Transverse colon (tissue), 4 donors: ENCODE measurements around the gene E2F7.

Experiments used
- CTCF ChIP-seq, 5 experiments: fragments of 200-600 bp in 3 of 5; fragments of 450-650 bp in 2 of 5; sonication (generic) in 3 of 5; IDR thresholded peaks; 1 replicate in 2 of 5; 2 replicates in 3 of 5; pipeline ENCODE4 v1.5.1; 2016 to 2017; ENCODE audit warnings: antibody characterized with exemption in 5 of 5, inconsistent platforms in 3 of 5, mild to moderate bottlenecking in 2 of 5, moderate library complexity in 1 of 5
- EP300 ChIP-seq: sonication (generic); formaldehyde crosslinking; IDR thresholded peaks from one replicate; pipeline ENCODE4 v1.6.1; 2017; ENCODE audit warnings: antibody characterized with exemption, low read depth
- POLR2A ChIP-seq: fragments of 450-650 bp; IDR thresholded peaks from one replicate; pipeline ENCODE4 v1.6.1; 2016; ENCODE audit warnings: antibody characterized with exemption, mild to moderate bottlenecking, moderate library complexity
- POLR2AphosphoS5 ChIP-seq, 3 donors: sonication (generic); formaldehyde crosslinking; IDR thresholded peaks; one replicate each; pipeline ENCODE4 v1.6.1; 2016; ENCODE audit warnings: antibody characterized with exemption in 3 of 3

DNA sequence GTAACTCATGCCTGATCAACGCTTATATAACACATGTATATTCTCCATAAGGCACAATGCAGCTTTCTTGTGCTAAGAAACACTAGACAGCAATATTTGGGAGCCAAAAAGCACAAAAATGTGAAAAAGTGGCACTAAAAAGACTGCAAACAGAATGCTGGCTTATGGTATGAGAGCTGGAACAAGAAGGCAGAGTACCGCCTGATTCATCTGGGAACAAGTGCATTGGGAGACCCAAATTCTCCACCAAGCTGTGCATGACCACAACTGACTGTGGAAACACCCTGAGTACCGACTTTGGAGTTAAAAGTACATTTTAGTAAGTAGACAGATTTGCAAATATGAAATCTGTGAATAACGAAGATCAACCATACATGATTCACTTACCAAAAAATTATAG, 25.1 kb downstream of the E2F7 start:
- TF ChIP-seq CTCF (IDR thresholded peaks at IDR 0.05), result no peak
- TF ChIP-seq POLR2A, result no peak
- TF ChIP-seq POLR2AphosphoS5 (IDR thresholded peaks at IDR 0.05), result no peak
- no peak for TF ChIP-seq EP300
